SH-SY5Y (cell line): ENCODE measurements around the gene DCDC1.

Experiments
- GATA2 ChIP-seq: IDR thresholded peaks from 2 replicates; pipeline ENCODE4 v1.6.1; 2011; ENCODE audit warnings: mild to moderate bottlenecking, low read depth, low read length
- GATA3 ChIP-seq: IDR thresholded peaks from 2 replicates; pipeline ENCODE4 v1.6.1; 2011; ENCODE audit warnings: low read depth, mild to moderate bottlenecking, low read length, moderate library complexity

DCDC1 gene

DNA sequence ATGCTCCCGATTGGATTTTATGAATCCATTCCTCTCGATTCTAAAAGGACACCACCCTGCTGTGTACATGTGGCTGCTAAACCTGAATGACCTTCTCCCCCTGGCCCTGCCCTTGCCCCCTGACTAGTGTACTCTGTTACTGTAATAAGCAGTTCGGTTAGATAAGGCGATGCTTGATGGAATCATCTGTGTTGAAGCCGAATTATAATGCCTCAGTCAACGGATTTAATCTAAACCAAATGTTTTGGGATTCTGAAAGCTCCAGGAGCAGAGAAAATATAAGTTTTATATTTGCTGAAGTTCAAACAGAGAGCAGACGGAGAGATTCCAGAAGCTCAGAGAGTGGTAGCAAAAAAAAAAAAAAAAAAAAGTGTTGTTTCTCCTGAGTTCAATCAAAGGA is 508.0 kb downstream of the DCDC1 start:
- no peak; the same call in 1 of the 2 replicates for TF ChIP-seq GATA3
- peak; percentile 86 for TF ChIP-seq GATA2

DNA sequence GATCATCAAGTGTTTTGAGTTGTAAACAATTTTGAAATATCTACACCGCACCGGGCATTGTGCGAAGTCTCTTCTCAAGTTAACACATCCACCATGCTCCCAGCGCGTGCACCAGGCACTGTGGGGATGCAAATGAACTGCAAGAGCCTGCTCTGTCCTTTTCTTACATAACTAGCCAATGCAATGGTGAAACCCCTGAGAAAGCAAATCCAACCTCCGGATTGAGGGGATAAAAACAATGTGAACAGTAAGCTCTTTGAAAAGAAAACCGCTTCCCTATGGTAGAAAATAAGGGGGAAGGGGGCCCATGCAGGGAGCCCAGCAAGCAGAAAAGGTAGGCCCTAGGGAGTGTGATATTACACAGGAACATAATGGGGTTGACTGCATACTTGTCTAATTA is 508.5 kb downstream of the DCDC1 start:
- TF ChIP-seq GATA3: no peak
- no peak for TF ChIP-seq GATA2

DNA sequence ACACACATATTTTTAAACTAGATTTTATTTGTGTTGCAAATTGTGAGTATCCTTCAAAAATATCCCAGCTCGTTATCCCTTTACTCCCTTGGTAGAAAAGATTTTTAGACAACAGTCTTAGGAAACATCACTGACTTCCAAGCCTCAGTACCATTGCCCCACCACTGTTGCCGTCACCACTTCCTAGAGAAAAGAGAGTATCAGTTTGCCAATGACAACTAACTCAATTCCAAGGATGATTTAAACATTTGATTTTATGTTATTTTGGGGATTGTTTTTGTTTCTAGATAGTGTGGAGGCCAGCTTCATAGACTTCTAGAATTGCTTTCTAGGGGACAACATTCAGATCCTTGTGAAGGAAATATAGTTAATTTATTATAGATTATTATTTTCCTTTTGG is 509.4 kb downstream of the DCDC1 start:
- no peak for TF ChIP-seq GATA3
- TF ChIP-seq GATA2: no peak

DNA sequence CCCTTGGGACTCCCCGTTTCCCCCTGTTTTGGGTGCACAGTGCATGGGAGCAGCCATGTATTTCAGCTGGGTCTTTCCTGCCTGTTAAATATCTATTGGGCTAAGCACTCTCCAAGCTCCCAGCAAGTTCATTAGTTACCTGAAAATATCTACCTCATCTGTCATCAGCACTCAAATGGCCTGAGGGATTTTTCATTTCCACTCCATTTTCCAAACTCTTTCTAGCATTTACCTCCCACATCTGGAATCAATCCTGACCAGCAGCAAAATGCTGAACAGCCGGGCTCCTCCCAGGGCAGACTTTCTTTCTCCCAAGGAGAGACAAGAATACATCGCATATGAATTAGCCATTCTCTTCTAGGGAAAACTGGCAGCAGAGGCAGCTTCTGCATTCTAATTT is 509.9 kb downstream of the DCDC1 start:
- TF ChIP-seq GATA3: no peak
- peak; percentile 78 for TF ChIP-seq GATA2

DNA sequence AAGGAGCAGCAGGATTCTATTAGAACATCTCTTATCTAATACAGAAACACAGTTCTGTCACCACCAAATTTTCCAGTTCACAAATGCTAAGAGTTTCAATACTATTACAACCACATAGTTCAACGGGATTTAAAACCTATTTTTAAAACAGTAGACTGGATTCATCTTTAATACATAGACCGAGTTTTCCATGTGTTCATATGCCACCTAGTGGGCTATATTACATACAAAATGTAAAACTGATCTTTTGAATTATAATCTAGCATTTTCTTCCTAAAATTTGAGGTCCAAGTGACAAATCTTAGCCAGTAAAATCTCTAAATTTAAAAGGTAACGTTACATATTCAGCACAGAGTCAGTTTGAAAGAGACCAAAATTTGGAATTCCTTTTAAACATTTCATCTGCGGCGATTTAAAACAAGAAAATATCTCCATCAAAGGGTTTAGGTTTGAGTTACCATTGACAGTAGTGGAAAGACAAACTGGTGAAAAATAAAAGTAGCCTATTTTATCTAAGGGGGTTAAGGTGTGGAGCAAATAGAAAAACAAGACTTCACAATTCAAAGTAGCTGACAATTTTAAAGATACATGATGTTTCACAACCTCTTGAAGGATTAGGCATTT is 514.0 kb downstream of the DCDC1 start:
- TF ChIP-seq GATA3 (no peak), GATA2 (no peak)

DNA sequence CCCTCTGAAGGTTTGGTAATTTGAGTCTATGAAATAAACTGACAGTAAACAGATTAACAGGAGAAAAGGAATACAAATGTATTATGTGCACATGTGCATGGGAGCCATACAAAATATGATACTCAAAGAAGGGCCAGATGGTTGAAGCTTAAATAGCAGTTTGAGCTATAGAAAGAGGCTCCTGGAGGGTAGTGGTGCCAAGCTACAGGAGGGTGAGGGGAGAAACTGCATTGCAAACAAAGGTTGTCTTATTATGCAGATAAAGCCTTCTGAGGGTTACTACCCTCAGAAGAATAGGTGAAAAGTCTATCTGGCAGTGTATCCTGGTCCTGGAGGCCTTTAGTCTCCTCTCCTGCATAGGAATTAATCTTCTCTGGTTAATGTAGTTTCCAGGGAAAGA is 516.1 kb downstream of the DCDC1 start:
- TF ChIP-seq GATA2: no peak
- no peak for TF ChIP-seq GATA3

DNA sequence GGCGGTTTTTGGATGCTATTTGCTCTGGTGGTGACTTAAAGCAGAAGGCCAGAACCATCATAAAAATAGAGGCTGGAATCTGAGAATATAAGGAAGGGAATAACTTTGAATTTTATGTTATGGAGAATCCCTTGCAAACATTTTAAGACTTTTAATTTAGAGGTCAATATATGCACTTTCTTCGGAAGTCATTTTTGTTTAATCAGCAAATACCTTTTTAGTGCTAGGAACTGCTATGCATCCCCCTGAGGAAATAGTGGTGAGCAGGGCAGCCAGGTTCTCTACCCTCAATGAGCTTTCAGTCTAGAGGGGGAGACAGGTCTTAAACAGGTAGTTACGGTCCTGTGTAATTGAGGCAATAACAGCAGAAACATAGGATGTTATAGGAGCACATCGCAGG is 516.9 kb downstream of the DCDC1 start:
- TF ChIP-seq GATA2 (no peak), GATA3 (no peak)

DNA sequence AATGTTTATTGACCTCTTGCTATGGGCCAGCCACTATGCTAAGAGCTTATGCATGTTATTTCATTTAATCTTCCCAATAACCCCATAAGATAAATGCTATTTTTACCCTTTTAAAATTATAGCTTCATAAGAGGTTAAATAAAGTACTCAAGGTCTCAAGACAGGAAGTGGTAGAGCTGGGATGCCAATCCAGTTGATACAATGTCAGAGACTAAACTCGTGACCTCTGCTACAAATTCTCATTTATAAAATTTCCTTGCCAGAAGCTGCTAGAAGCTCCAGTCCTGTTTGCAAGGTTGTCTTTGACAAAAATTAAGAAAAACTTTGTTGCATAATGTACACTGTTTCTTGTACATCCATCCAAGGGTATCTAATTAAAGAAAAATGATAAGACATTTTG is 517.4 kb downstream of the DCDC1 start:
- TF ChIP-seq GATA3 (no peak), GATA2 (no peak)

DNA sequence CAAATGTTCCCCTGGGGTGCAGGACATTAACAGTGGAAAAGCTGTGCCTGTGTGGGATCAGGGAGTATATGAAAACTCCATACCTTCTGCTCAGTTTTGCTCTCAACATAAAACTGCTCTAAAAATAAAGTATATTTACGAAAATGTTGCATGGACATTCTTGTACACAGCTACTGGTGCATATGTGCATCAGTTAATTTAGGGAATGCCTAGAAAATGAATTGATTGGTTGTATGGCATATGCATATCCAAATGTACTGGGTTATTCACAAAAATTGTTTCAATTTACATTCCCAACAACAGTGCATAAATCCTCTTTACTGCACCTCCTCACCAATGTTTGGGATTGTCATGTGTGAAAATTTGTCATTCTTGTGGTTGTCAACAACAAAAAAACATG is 532.3 kb downstream of the DCDC1 start:
- no peak for TF ChIP-seq GATA3

DNA sequence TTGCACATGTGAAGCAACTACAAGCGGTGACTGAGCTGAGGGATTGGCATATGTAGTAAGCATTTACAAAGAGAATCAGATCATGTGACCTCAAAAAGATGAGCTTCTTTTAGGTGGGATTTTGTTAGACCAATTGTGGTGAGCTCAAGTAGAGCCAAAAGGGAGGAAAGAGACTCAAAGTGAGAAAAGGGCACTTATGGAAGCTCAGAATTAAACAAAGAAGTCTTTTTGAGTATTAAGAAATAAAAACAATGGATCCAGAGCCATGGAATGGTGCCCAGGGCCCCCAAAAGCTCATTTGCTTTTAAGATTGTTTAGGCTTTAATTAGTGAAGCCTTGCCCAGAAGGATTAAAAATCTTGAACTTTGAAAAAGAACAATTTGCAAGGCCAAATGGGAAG is 536.7 kb downstream of the DCDC1 start:
- no peak for TF ChIP-seq GATA3
- no peak for TF ChIP-seq GATA2

DNA sequence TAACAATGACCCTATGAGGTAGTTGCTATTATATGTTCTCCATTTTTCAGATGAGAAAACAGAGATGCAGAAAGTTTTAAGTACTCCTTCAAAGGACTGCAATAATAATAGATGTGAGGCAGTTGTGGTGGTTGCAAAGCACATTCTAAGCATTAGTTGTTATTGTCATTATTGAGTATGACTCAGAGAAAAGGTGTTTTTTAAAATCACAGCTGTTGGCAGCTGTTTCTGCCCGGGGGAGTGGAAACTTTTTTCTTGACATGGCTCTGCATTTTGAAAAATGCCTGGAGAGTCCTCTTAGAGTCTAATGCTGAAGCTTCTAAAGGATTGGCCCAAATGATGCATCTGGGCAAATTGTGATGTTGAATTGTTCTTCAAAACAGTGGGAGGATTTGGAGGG is 538.9 kb downstream of the DCDC1 start:
- TF ChIP-seq GATA2: no peak
- TF ChIP-seq GATA3: no peak

DNA sequence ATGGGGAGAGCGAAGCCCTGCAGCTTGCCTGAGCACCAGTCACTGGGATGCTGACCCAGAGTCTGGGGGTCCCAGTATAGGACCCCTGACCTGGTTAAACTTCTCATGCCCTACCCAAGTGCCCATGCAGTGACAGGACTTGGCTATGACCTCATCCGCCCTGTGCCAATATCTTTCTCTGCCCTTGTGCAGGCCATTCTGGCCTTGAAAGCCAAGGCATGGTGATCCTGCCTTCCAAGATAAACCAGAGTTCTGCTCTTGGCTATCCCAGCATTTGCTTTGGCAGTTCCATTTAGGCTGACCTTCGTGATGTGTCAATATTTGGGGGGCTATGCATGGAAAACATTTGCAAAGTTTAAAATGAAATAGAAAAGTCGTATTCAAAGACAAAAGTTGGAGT is 542.6 kb downstream of the DCDC1 start:
- TF ChIP-seq GATA2 (no peak), GATA3 (no peak)

DNA sequence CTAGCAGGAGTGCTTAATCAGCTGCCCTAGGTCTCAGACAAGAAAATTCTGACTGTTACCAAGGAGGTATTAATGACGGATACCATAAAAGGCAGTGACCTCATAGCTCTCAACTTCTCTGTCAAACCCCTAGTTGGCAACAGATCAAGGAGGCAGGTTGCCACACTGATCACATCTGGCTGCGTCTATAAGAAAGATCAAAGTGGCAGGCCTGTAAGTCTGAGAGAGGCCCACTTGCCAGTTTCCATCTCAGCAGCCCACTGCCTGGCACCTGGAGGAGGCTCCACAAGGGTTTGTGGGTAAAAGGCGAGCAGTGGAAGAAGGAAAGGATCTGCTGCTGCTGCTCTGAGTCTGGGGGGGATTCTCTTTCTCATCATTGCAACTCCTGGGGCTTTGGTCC is 543.8 kb downstream of the DCDC1 start:
- no peak for TF ChIP-seq GATA2
- no peak for TF ChIP-seq GATA3

DNA sequence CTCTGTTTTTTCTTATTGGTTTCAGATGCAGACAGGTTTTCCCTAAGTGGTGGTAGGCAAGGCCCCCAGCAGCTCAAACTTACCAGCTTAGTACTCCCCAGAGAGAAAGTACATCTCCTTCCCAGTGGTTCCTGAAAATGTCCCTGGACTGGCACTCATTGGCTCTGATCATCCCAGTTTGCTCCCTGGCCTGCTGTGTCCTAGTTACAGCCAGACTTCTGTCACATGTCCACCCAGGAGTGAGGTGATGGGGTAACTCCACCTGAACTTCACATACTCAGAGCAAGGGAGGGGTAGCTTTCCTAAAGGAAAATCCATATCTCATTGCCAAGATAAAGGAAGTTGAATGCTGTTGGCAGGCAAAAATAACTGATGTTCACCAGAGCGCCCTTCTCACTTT is 546.4 kb downstream of the DCDC1 start:
- TF ChIP-seq GATA2 (no peak), GATA3 (no peak)

DNA sequence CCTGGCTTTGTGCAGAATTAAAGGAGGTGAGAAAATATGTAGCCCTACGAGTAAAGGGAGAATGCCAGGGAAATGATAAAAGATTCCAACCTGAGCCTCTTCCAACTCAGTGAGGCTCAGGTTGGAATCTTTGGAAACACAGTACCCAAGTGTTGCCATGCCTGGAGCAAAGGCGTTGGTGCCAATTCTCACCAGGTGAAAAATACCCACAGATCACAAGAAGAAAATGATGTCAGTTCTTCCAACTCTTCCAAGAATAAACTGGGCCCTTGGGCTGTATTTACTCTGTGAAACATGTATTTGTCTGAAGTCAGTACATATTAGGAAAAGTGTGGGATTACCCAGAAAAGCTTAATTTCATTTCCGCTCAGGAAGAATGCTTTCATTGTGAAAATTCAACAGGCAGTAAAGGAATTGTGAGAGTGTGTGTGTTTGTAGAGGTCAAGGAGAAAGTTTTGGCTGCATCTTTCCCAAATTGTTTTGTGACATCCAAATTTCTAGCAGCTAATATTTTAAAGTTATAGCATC is 548.0 kb downstream of the DCDC1 start:
- TF ChIP-seq GATA2: no peak
- no peak for TF ChIP-seq GATA3

DNA sequence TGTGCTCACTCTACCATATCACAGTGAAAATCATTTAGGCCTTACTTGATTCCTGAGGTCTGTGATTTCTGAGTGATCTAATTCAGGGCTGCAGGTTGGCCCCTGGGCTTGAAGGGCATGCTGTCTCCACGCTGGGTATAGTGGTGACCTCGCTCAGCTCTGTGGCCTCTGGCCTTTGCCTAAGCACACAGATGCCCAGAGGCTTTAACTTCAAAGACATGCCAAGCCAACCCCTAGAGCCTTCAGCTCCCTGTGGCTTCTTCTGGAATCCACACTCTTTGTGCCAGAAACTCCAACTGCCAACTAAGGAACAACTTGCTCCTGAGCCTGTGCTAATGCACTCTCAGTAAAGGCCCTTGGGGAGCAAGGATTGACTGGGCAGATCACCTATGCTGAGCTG is 550.8 kb downstream of the DCDC1 start:
- TF ChIP-seq GATA3 (no peak), GATA2 (no peak)

DNA sequence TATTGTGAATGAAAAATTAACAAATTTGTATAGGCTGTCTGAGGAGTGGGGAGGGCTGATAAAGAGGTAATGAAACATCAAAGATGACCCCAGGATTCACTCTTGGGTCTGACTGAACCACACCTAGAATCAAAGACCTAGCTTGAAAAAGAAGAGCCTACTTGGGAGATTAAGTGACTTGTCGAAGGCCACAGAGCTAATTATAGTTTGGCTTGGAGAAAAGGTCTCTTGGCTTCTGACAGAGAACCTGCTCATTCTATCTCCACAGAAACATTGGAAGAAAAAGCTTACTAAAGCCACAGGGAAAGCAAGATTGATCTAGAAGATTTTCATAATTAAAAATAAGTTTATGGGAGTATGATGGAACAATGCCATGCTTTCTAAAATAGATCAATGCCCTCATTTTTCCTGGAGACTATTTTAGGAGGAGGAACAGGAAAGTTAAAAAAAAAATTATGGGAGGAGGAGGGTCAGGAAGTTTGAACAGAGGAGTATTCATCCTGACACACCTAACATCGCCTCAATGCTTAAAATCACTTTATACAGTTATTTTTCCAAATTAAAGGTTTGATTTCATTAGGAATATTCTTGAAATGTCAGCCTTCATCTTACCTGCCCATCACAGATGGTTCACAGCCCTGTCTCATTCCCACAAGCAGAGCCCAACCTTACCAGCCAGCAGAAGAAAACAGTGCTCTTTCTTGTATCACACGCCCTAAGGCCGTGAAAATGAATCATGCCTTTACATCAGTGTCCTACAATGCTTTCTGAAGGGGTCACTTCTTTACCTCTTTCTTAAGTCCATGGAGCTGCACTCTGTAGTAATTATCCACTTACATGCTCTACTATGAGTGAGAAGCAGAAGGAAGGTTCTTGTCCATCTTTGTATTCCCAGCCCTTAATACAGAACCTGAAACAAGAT is 552.3 kb downstream of the DCDC1 start:
- TF ChIP-seq GATA3: no peak
- no peak for TF ChIP-seq GATA2
